Memory B cell (primary cell): ENCODE data around the gene STPG4.

Source experiments
- ATAC-seq: fragments of 150-1000 bp; cut with Tn5 transposase; 2 replicates; pipeline ENCODE4 v1.10.0; 2021; ENCODE audit warnings: low read depth, mild to moderate bottlenecking, moderate library complexity
- DNase-seq, 2 donors: peaks; one replicate each; pipeline ENCODE4 v3.0.0; 2022; ENCODE audit warnings: low spot score in 2 of 2
- H3K27ac Mint-ChIP-seq: one replicate; pipeline ENCODE4 v1.8.0; 2022; ENCODE audit warnings: mild to moderate bottlenecking, moderate library complexity, mixed read lengths
- H3K27me3 Mint-ChIP-seq: one replicate; pipeline ENCODE4 v1.8.0; 2022; ENCODE audit warnings: mixed read lengths
- H3K36me3 Mint-ChIP-seq: one replicate; pipeline ENCODE4 v1.8.0; 2022; ENCODE audit warnings: mild to moderate bottlenecking, mixed read lengths
- H3K4me1 Mint-ChIP-seq: one replicate; pipeline ENCODE4 v1.8.0; 2022; ENCODE audit warnings: mixed read lengths
- H3K4me3 Mint-ChIP-seq: one replicate; pipeline ENCODE4 v1.8.0; 2022; ENCODE audit warnings: mild to moderate bottlenecking, moderate library complexity, mixed read lengths
- H3K9me3 Mint-ChIP-seq: one replicate; pipeline ENCODE4 v1.8.0; 2022; ENCODE audit warnings: mixed read lengths

STPG4 gene

GRCh38 chr2:47048801-47049480, 106.2 kb downstream of the STPG4 start:
- no peak overlapping the region for H3K27ac Mint-ChIP-seq
- no peak overlapping the region for H3K4me3 Mint-ChIP-seq
- peaks cover 37% of the 10 kb centered on the region for H3K36me3 Mint-ChIP-seq

DNA sequence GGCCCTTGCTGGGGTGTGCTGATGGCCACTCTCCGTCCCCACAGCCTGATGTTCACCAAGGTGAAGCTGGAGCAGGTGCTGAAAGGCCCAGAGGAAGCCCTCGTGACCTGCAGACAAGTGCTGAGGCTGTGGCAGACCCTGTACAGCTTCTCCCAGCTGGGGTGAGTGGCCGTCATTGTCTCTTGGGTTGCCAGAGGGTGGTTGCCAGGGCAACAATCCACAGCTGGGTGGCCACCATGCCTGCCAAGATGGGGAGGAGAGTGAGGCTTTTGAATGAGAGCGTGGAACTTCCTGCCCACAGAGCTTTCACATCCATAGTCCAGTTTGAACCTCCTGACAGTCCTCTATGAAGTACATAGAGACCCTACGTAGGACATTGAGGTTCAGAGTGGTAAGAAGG, 108.8 kb downstream of the STPG4 start:
- ATAC-seq (no peak), DNase-seq (no peak)
- Mint-ChIP-seq H3K4me3 (no peak overlapping the region), H3K4me1 (peaks cover 29% of the 10 kb centered on the region), H3K36me3 (peaks cover 28% of the 10 kb centered on the region), H3K9me3 (no peaks in the 10 kb centered on the region), H3K27me3 (no peaks in the 10 kb centered on the region), H3K27ac (no peak overlapping the region)

More at GRCh38 chr2:47048801-47049480, 106.2 kb downstream of the STPG4 start:
- H3K4me1 Mint-ChIP-seq: peaks cover 13% of the 10 kb centered on the region
- H3K27me3 Mint-ChIP-seq: no peaks in the 10 kb centered on the region
- DNase-seq (no peak), ATAC-seq (no peak)
- no peaks in the 10 kb centered on the region for H3K9me3 Mint-ChIP-seq

GRCh38 chr2:47043891-47044239, 111.2 kb downstream of the STPG4 start:
- ATAC-seq (peak; percentile 40), DNase-seq (no peak)
- Mint-ChIP-seq H3K9me3 (no peaks in the 10 kb centered on the region), H3K4me1 (peaks cover 34% of the 10 kb centered on the region), H3K27ac (peak overlapping the region; percentile 91), H3K27me3 (no peaks in the 10 kb centered on the region), H3K4me3 (peak overlapping the region; percentile 21), H3K36me3 (peaks cover 28% of the 10 kb centered on the region)

- Mint-ChIP-seq H3K4me1 (peaks cover 37% of the 10 kb centered on the region), H3K36me3 (peaks cover 29% of the 10 kb centered on the region), H3K27ac (peak overlapping the region; percentile 91), H3K27me3 (no peaks in the 10 kb centered on the region), H3K9me3 (no peaks in the 10 kb centered on the region), H3K4me3 (no peak overlapping the region)
- no peak for ATAC-seq
- no peak for DNase-seq
Measured at GRCh38 chr2:47043142-47043890, 111.8 kb downstream of the STPG4 start.

DNA sequence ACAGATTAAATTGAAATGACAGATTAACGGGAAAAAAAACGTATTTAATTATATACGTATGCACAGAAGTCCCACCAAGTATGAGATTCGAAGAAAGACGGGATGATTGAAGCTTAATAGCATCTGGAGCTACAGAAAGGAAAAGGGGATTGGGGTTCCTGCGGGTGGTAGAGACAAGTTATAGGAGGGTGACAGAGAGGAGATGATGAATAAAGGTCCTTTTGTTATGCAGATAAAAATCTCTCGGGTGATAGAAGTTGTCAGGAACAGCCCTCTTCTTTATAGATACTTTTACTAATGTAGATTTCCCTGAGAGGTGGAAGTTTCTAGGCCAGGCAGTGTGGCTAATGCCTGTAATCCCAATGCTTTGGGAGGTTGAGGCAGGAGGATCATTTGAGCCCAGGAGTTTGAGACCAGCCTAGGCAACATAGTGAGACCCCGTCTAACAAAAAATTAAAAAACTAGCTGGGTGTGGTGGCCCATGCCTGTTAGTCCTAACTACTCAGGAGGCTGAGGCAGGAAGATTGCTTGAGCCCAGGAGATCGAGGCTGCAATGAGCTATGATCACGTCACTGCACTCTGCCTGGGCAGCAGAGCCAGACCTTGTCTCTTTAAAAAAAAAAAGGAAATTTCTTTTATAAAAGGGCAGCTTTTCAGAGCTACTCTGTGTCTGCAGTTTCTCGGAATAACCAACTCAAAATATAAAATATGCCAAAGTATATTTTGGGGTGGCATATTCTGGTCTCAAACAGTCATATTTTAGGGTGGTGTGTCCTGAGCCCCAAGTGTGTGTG, 113.0 kb downstream of the STPG4 start:
- Mint-ChIP-seq H3K4me1 (peaks cover 37% of the 10 kb centered on the region), H3K36me3 (peaks cover 25% of the 10 kb centered on the region), H3K27me3 (no peaks in the 10 kb centered on the region), H3K27ac (peak overlapping the region; percentile 91), H3K9me3 (no peaks in the 10 kb centered on the region), H3K4me3 (no peak overlapping the region)
- ATAC-seq: no peak
- no peak for DNase-seq

DNA sequence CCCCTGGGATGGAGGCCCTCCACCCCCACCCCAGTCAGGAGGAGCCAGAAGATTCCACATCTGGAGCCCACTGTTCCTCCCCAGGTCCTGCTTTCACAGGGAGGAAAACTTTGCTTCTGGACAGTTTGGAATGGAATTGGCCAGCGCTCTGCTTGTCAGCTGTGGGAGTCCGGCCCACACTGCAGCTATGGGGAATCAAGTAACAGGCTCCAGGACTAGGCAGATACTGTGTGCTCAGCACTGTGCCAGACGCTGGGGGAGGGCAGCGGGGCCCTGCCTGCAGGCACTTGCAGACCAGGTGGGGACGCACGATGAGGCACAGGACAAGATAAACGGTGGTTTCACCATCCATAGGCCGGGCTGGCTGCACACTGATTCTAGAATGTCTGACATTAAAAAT, 114.0 kb downstream of the STPG4 start:
- no peak for ATAC-seq
- Mint-ChIP-seq H3K9me3 (no peaks in the 10 kb centered on the region), H3K27me3 (no peaks in the 10 kb centered on the region), H3K4me1 (peaks cover 38% of the 10 kb centered on the region), H3K36me3 (peaks cover 30% of the 10 kb centered on the region), H3K27ac (no peak overlapping the region), H3K4me3 (no peak overlapping the region)
- DNase-seq: no peak

DNA sequence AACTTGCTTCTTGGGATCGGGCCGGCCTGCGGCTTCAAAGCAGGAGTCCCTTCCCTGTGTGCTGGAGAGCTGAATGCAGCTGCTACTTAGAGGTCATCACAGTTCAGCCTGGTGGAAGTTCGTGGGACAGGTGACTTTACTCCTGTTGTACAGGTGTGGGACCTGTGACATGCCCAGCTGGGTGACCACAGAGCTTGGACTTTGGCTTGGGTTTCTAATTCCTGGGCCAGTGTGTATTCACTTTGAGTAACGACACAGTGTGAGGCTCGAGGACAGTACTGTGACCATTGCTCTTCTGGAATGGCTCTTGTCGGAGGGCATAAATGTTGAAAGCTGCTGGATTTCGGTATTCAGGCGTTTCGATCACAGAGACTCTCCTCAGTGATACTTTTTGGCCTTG, 114.5 kb downstream of the STPG4 start:
- no peak for DNase-seq
- no peak for ATAC-seq
- no peak overlapping the region for H3K4me3 Mint-ChIP-seq
- no peak overlapping the region for H3K27ac Mint-ChIP-seq
- peaks cover 38% of the 10 kb centered on the region for H3K4me1 Mint-ChIP-seq
- H3K9me3 Mint-ChIP-seq: no peaks in the 10 kb centered on the region
- H3K27me3 Mint-ChIP-seq: no peaks in the 10 kb centered on the region
- peaks cover 26% of the 10 kb centered on the region for H3K36me3 Mint-ChIP-seq

- Mint-ChIP-seq H3K36me3 (peaks cover 28% of the 10 kb centered on the region), H3K27ac (no peak overlapping the region), H3K9me3 (no peaks in the 10 kb centered on the region), H3K4me3 (no peak overlapping the region), H3K4me1 (peaks cover 43% of the 10 kb centered on the region), H3K27me3 (no peaks in the 10 kb centered on the region)
- ATAC-seq: no peak
- DNase-seq: no peak
Measured at GRCh38 chr2:47039913-47040562, 115.1 kb downstream of the STPG4 start.

- Mint-ChIP-seq H3K27ac (peak overlapping the region; percentile 79), H3K4me1 (peaks cover 45% of the 10 kb centered on the region), H3K27me3 (no peaks in the 10 kb centered on the region), H3K36me3 (peaks cover 26% of the 10 kb centered on the region), H3K4me3 (no peak overlapping the region), H3K9me3 (no peaks in the 10 kb centered on the region)
- no peak for ATAC-seq
- no peak for DNase-seq
Measured at GRCh38 chr2:47039489-47039870, 115.6 kb downstream of the STPG4 start.

DNA sequence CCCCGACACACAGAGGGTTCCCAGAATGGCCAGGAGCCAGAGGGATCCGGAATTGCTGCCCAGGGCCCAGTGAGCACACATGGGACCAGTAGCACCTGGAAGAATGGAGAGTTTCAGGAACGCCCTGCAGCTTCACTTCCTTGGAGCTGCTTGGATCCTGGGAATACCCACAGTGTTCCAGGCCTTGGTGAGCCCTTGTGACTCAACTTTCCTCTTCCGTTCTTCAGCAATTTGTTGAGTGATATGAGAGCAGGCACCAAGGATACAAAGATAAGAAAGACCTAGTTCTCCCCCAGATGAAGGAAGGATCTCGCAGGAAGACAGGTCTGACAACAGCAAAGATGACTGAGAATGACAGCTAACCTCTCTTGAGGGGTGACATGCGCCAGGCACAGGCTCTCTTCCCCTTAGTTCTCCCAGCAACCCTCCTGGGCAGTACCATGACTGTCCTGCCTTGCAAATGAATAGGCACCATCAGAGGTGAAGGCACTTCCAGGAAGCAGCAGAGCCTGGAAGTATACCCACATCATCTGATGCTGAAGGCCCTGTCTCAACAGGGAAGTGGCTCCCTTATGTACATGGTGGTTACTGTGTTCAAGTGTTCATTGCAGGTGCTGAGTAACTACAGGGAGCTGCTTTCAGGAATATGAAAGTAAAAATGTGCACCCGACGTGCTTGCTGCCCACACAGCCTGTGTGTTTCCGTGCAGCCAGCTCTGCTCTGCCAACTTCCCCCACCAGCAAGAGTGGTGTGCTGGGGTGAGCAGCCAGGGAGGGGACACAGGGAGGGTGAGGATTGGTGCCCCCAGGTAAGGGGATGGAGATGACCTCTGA, 116.2 kb downstream of the STPG4 start:
- peak overlapping the region; percentile 28 for H3K4me3 Mint-ChIP-seq
- H3K27ac Mint-ChIP-seq: peak overlapping the region; percentile 79
- peaks cover 21% of the 10 kb centered on the region for H3K36me3 Mint-ChIP-seq
- H3K27me3 Mint-ChIP-seq: no peaks in the 10 kb centered on the region
- no peak for DNase-seq
- H3K4me1 Mint-ChIP-seq: peaks cover 40% of the 10 kb centered on the region
- no peaks in the 10 kb centered on the region for H3K9me3 Mint-ChIP-seq
- peak; percentile 65 for ATAC-seq

- ATAC-seq (no peak), DNase-seq (no peak)
- H3K4me1 Mint-ChIP-seq: peaks cover 33% of the 10 kb centered on the region
- no peaks in the 10 kb centered on the region for H3K9me3 Mint-ChIP-seq
- H3K4me3 Mint-ChIP-seq: no peak overlapping the region
- no peaks in the 10 kb centered on the region for H3K27me3 Mint-ChIP-seq
- peaks cover 16% of the 10 kb centered on the region for H3K36me3 Mint-ChIP-seq
- peak overlapping the region; percentile 50 for H3K27ac Mint-ChIP-seq
Measured at GRCh38 chr2:47037678-47038077, 117.4 kb downstream of the STPG4 start.
